ENCODE data around the gene DIPK1A.

Gene DIPK1A

DNA sequence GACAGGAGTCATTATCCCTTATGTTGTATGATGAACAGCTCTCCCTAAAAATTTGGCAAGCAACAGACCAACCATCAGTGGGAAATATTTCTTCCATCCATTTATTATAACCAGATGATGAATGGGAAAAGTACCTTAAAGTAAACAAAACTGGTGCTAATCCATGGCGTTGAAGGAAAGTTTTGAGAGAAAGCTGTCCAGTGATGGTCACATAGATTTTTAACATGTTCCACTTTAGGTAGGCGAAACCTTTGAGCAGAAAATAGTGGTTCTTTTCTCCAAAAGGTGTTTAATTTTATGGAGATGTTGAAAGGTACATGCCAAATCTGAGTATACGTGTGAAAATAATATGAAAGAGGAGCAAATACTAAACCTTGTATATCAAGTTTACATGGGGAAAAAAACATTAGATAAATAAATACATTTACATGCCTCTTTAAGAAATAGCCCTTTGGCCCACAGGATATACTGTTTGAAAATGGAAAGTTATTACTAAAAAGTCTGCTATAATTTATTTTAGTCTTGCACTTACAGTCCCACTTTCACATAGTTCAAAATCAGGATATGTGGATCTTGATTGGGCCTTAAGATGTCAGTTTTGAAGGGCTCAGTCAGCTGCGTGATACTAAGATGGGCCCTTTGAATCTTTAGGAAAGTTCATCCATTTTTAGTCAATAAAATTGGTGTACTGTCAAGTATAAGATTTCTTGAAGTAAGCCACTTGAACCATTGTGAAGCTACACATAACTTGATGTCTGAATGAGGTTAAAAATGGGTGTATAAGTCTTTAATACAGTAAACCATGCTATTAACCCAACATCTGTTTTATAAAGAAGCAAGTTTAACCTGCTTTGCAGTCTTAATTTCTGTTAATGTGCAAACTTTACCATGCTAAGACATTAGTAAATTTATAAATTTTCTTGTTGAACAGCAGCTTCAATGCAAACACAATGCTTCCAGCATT, 118.9 kb downstream of the DIPK1A start:
- no peak for DNase-seq (ENCODE audit: low read depth)

DNA sequence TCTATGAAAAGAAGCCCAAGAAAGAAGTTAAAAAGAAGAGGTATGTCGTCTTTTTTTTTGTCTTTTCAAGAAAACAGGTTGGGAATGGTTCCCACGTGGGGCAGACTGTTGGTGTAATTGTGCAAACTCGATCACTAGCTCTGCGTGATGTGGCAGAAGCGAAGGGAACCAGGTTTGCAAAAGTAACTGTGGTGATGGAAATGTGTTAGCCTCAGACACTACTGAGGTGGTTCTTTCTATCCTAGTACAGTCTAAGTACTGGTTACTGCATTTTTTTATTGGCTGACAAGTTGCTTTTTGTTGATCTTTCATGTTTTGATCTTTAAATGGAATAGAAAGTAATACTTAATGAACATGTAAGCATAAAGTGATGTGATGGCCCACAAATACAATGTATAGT, 120.7 kb downstream of the DIPK1A start:
- no peak for DNase-seq (ENCODE audit: low read depth)

DNA sequence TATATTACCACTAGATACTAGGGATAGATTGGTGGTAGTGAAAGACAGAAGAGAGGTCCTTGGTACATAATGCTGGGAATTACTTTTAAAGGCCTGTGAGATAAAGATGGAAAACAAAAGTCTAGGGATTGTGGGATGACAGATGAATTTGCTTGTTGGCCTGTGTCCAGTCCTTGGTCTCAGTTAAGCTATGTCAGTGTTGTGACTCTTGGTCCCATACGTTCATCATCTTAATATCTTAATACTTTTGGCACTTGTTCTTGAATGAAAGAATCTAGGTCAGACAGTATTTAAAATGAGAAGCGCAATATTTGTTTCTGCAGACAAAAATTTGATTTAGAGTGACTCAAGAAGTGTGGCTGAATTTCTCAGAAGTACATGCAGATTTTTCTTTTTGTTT, 121.8 kb downstream of the DIPK1A start:
- DNase-seq (ENCODE audit: low read depth): no peak

DNA sequence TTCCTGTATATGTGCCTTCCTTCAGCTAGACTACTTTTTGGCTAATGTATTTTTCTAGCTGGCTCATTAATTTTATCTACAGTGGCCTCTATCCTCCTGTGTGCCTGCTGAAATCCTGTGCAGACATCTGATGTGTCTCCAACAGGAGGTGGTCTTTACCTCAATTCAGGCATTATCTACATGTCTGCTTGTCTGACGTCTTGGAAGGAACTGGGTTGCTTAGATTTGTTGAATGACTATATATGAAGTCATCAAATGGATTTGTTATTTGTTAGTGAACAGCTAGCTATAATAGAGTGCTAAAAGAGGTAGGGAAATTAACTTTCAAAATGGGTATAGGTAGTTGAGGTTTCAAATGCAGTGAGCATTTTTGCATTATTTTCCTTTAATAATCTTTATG, 122.7 kb downstream of the DIPK1A start:
- no peak for DNase-seq (ENCODE audit: low read depth)

DNA sequence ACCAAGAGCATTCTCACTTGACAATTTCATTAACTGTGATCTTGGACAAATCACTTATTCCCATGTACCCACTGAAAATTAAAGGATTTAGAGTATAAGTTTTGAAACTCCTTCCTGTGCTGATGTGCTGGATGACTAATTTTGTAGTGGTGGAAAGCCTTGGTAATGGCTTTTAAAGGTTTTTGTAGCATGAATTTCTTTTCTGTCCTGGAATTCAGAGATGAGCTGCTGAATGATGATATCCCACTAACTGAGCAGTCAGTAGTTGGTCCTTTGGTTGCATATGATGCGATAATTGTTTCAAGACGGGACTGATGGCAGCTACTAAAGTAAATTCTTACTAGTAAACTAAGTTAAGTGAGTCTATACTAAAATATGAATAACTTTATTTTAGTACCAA, 124.2 kb downstream of the DIPK1A start:
- DNase-seq (ENCODE audit: low read depth): no peak

DNA sequence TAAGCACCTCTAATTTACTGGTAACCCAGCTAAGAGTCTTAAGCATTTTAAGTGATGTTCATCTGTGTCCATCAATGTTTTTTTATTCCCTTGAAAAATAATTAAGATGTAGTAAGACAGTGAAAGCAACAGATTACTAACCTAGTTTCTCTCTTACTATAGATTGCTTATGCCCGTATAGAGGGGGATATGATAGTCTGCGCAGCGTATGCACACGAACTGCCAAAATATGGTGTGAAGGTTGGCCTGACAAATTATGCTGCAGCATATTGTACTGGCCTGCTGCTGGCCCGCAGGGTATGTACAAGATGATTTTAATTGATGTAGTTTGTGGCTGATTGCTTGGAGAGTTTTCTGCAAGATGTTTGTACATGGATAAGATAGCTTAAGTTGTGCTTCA, 126.6 kb downstream of the DIPK1A start:
- no peak for DNase-seq (ENCODE audit: low read depth)

DNA sequence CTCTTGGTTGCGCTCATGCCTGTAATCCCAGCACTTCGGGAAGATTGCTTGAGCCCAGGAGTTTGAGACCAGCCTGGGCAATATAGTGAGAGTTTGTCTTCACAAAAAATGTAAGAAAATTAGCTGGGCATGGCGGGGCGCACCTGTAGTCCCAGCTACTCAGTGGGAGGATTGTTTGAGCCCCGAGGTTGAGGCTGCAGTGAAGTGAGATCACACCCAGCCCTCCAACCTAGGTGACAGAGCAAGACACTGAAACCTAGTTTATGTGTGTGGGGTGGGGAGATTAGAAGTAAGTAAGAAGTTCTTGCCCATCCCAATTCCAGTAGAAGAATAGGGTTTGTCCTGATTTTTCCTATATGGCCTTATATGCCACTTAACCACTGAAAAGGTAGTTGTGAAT, 127.4 kb downstream of the DIPK1A start:
- DNase-seq (ENCODE audit: low read depth): no peak

DNA sequence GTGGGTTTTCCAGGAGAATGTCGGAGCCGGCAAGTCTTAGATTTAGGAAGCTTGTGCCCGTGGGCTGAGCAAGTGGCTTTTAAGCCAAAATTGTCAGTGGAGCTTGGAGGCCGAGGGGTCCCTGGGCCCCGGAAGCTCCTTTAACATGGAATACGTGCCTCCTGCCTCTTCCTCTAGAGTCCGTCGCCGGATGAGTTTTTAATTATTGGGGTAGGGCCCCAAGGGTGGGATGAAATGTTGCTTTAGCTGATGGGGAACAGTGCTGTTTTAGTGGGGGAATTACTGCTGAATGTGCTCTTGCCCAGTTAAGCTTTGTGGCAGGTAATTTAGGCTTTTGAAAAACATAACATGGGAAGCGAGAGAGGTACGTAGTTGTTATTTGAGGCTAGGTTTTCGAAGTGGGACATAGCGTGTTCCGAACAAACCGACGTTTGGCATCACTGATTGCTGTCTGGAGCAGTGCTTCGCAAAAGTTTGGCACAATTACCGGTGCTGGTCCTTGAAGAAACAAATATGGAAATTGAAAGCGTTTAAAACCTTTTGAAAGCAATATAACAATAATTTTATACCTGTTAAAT, 128.6 kb downstream of the DIPK1A start:
- DNase-seq (ENCODE audit: low read depth): no peak

DNA sequence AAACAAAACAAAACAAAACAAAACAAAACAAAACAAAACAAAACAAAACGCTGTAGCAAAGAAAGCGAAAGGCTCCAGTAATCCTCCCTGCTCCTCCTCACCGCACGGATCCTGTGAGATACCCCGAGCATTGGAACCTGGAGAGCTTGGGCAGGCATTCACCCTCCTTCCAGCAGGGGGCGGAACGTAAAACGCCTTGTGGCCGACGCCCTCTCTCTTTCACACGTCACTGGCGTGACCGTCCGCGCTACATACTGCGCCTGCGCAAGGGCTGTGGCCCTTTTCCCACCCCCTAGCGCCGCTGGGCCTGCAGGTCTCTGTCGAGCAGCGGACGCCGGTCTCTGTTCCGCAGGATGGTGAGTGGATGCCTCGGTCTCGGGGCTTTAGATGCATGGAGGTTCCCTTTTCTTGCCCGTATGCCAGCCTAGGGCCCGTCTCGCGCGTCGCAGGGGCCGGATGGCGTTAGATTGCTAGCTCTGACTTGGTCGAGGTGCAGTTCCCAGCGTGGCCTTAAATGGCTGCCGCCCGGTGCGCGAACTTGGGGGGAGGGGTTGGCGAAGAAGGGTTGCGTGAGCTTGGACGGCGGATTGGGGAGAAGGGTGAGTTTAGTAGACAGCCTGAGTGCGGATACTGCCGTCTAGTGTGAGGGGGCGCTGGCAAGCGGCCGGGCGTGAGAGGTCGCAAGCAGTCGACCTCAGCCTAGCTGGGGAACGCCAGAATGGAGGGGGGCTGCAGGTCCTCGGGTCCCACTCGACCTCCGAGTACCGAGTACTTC, 129.3 kb downstream of the DIPK1A start, which contains the start of gene RPL5:
TSS of gene RPL5 (plus strand) at position 279 of the 775 bp plus-strand sequence. CDS start at position 354, 75 bp downstream.
- peak; percentile 96 for DNase-seq (ENCODE audit: low read depth)

DNA sequence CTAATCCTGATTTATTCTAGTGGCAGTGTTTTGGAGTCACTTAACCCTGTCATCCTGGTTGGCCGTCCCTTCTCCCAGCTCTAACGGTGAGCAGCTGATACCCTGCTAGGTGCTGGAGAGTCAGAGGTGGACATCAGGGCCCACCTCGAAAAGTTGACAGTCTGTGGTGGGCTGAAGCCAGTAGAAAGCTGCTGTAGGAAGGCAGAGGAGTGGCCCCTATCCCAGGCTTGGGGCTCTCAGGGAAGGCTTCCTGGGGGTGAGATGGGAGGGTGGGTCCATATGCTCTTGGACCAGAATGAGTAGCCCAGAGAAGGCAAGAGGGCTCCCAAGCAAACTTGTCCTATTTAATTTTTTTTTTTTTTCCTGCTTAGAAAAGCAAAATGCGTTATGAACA, 129.9 kb downstream of the DIPK1A start:
- no peak for DNase-seq (ENCODE audit: low read depth)

DNA sequence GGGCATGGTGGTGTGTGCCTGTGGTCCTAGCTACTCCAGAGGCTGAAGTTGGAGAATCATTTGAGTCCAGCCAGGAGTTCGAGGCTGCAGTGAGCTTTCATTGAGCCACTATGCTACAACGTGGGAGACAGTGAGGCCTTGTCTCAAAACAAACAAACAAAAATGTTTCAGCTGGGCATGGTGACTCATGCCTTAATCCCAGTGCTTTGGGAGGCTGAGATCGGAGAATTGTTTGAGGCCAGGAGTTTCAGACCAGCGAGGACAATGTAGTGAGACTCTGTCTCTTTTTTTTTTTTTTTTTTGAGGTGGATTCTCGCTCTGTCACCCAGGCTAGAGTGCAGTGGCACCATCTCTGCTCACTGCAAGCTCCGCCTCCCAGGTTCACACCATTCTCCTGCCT, 134.5 kb downstream of the DIPK1A start:
- DNase-seq (ENCODE audit: low read depth): no peak

DNA sequence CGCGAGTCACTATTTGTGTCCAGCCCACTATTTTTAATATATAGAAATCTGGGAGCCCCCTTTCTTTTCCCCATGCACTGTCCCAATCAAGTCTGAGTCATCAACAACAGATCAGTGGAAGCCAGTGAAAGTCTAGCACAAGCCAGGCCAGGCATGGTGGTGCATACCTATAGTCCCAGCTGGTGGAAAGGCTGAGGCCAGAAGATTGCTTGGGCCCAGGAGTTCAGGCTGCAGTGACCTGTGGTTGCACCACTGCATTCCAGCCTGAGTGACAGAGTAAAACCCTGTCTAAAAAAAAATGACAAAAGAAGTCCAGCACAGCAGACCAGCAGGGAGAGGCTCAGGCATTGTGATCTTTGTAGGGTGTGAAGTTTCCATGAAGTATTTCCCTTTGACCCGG, 138.4 kb downstream of the DIPK1A start:
- no peak for DNase-seq (ENCODE audit: low read depth)

DNA sequence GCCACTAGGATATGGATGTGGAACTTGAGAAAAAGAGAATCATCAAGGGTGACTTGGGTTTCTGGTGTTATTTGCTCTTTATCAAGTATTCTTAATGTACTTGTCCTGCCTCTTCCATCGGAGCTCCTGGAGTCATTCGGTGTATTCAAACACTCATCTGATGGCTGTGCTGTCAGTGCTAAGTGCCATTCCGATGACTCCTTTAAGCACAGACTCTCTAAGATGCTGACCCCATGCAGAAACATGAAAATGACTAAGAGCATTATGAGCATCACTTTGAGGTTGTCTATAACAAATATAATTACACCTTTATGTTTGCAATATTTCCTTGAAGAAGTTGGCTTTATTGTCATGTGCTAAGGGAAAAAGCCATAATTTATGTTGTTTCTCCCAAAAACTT, 140.7 kb downstream of the DIPK1A start:
- no peak for DNase-seq (ENCODE audit: low read depth)

DNA sequence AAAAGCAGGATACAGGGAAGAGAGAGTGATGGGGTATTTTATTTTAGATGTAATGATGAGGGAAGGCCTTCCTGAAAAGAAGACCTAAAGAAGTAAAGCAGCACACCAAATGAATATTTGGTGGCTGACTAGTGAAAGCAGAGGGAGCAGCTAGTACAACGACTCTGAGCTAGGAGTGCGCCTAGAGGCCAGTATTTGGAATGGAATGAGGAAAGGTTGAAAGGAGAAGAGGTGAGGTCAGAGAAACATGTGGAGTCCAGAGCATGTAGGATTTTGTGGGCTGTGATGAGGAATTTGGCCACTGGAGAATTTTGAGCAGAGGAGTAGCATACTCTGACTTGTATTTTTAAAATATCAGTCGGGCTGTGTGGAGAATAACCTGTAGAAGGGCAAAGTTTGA, 141.2 kb downstream of the DIPK1A start:
- DNase-seq (ENCODE audit: low read depth): no peak

DNA sequence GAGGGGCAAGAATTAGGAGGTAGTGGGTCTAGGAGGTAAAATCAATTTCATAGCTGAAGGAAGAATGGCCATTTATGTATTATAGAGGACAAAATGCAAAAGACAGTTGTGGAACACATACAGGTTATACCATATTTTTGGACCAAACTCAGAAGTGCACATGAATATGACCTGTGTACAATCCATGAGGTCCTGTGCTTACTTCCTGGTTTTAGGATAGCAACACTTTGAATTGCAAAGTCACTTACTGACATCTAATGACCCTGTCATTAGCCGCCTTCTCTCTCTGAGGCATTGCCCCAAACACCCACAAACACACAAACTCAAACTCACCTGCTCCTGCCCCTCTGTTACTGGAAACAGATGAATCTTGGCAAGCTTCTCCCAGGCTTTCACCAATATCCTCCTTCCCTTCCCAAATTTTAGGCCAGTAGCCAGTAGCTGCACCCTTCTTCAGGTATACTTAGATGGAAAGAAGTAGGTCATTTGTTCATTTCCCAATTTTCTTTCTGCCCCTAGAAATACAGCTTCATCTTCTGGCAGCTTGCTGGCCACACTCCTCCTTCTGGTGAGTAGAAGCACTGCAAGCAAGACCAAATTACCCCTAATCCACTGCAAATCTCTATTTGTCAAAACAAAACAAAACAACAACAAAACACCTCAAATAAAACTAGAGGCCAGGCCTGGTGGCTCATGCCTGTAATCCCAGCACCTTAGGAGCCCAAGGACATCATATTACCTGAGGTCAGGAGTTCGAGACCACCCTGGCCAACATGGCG, 143.1 kb downstream of the DIPK1A start:
- DNase-seq (ENCODE audit: low read depth): no peak

DNA sequence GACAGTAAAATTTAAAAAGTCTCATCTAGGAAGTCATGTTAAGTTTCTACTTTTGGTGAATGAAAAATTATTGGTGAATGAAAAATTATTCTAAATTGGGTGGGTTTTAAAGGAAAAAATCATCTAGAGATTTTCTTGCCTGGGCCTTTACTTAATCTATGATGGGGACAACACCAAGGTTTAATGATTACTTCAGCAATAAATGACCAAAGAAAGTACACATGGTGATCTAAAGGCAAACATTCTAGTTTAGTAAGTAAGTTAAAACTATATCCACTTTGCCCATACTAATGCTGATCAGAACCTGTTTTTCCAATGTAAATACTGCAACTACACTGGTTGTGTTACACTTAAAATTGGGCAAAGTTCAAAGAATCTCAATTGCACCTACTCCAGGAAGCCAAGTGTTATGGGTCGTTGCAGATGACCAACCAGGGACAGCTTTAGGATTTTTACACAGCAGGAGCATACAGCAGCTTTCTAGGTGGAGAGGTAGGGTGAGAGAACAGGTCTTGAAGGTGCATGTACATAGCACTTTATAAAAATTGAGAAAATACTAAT, 144.0 kb downstream of the DIPK1A start:
- no peak for DNase-seq (ENCODE audit: low read depth)

DNA sequence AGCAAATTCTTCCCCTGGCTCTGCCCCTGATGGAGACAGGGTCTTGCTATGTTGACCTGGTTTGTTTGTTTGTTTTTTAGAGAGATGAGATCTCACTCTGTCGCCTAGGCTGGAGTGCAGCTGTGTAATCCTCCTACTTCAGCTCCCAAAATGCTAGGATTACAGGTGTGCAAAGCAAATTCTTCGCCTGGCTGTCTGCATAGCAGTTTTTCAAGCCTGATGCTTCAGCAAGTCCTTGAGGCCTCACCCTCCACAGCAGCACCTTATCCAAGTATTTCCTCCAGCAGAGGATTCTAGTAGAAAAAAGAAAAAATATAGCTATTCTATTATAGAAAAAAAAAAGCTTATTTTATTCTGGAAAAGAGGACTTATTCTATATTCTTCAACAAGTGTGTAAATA, 144.5 kb downstream of the DIPK1A start:
- DNase-seq (ENCODE audit: low read depth): no peak

DNA sequence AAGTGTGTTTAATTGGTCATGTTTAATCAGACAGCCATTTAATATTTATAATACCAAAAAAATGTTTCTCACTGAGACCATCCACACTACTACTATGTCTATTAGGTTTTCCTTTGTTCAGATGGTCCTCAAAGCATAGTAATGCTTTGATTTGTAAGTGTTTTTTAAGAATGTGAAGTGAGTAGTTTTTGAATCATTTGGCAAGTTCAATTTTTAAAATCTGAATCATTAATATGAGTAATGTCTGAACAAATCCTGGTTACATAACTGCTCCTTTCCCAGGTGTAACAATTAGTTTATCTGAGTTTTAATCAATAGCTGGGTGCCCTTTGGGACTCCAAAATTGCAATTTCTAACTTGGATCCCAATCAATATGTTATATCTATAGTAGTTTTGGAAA, 152.9 kb downstream of the DIPK1A start:
- DNase-seq (ENCODE audit: low read depth): no peak

DNA sequence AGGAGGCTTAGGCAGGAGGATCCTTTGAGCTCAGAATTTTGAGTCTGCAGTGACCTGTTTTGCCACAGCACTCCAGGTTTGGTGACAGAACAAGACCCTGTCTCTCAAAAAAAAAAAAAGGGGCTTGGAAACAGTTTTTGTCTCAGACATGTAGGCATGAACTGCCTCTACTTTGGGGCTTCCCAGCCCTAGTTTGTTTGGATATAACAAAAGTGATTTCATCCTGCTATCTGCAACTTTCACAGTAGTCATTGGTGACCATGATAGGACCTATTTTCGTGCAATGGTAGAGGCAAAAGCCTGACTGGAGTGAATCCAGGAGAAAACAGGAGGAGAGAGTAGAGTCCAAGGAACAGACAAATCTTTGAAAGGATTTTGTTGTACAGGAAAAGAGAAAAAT, 156.0 kb downstream of the DIPK1A start:
- DNase-seq (ENCODE audit: low read depth): no peak

DNA sequence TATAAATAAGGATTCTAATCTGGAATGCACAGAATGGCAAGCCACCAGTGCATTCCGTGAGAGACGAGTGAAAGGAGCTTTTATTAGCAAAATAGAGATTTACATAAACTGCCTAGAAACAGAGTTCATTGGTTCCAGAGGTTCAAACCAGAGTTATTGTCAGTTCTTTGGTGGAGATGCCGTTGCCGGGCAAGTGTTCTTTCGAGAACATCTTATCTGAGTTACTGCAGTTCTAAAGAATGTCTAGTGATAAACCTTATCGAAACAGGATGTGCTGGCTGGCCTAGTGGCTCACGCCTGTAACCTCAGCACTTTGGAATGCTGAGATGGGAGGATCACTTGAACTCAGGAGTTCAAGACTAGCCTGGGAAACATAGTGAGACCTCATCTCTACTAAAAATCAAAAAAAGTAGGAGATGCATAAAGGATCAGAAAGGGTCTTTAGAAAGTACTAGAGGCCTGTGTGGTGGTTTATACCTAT, 156.5 kb downstream of the DIPK1A start:
- DNase-seq (ENCODE audit: low read depth): no peak

DNA sequence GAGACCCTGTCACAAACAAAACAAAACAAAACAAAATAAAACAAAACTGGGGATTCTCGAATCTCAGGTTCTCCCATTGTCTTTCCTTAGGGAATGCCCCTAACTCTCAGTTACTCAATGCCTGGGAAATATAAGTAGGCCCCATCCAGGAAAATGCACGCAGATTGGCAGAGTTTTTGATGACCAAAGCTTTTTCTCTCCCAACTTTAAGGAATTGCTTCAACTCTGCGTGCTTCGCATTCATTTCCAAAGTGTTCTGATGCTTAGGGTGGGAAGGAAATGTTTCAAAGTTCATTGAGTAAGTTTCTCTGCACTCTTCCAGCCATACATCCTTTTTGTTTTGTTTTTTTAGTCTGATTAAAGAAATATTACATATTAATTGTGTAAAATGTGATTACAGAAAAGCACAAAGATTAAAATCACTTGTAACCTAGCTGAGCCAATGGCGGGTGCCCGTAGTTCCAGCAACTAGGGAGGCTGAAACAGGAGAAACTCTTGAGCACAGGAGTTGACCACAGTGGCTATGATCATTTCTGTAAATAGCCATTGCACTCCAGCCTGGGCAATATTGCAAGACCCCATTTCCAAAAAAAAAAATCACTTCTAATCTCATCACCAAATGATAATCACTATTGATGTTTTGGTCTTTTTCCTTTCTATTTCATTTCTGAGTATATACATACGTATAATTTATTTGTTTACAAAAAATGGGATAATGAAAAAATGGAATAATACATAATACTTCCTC, 157.9 kb downstream of the DIPK1A start:
- DNase-seq (ENCODE audit: low read depth): no peak
